ENCODE results near the gene TWSG1.

TWSG1 gene

DNA sequence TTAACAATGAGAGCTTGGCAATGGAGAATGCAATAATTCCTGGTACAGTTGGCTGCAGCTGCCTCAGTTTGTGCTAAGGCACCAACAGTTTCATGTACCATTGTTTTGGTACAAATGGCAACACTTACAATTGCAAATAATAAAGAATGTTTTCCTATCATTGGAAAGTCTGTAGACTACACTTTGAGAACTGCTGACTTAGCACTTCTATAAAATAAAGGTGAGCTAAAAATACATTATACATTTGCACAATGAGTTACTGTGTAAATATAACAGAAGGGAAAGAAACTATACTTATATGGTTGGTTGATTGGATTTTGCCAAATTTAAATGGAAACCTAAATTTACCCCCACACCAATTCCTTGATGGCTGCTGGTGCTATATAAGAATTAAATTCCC, 44.9 kb upstream of the TWSG1 start:
- Histone ChIP-seq H3K4me3 (ENCODE audit: low read length, poor library complexity, severe bottlenecking) (no peak overlapping the region), H3K27me3 (ENCODE audit: insufficient read depth, low read length, poor library complexity, severe bottlenecking) (no peaks in the 10 kb centered on the region), H3K36me3 (ENCODE audit: insufficient read depth, low read length) (no peaks in the 10 kb centered on the region), H4K20me1 (ENCODE audit: insufficient read depth, low read length, poor library complexity, severe bottlenecking) (no peaks in the 10 kb centered on the region), H3K9me2 (replicated peaks; ENCODE audit: low read depth, low read length) (no peaks in the 10 kb centered on the region), H3K9ac (ENCODE audit: low read depth, low read length, poor library complexity, severe bottlenecking) (no peak overlapping the region), H3K79me2 (ENCODE audit: insufficient read depth, low read length) (no peaks in the 10 kb centered on the region), H3K4me2 (ENCODE audit: low read depth, low read length, poor library complexity, severe bottlenecking) (no peak overlapping the region), H3K9me3 (ENCODE audit: insufficient read depth, low read depth, low read length) (peaks cover 6% of the 10 kb centered on the region; the same call in 1 of the 2 replicates), H2AFZ (ENCODE audit: low read length) (no peak overlapping the region), H3K4me1 (ENCODE audit: insufficient read depth, low read length, poor library complexity, severe bottlenecking) (no peaks in the 10 kb centered on the region), H3F3A (ENCODE audit: low read depth) (no peaks in the 10 kb centered on the region)
- no peak for TF ChIP-seq EZH2phosphoT487 (IDR thresholded peaks at IDR 0.05; ENCODE audit: borderline replicate concordance)
- TF ChIP-seq, protein P1, sequence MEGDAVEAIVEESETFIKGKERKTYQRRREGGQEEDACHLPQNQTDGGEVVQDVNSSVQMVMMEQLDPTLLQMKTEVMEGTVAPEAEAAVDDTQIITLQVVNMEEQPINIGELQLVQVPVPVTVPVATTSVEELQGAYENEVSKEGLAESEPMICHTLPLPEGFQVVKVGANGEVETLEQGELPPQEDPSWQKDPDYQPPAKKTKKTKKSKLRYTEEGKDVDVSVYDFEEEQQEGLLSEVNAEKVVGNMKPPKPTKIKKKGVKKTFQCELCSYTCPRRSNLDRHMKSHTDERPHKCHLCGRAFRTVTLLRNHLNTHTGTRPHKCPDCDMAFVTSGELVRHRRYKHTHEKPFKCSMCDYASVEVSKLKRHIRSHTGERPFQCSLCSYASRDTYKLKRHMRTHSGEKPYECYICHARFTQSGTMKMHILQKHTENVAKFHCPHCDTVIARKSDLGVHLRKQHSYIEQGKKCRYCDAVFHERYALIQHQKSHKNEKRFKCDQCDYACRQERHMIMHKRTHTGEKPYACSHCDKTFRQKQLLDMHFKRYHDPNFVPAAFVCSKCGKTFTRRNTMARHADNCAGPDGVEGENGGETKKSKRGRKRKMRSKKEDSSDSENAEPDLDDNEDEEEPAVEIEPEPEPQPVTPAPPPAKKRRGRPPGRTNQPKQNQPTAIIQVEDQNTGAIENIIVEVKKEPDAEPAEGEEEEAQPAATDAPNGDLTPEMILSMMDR (conservative IDR thresholded peaks at IDR 0.05; ENCODE audit: low read length) = no peak

DNA sequence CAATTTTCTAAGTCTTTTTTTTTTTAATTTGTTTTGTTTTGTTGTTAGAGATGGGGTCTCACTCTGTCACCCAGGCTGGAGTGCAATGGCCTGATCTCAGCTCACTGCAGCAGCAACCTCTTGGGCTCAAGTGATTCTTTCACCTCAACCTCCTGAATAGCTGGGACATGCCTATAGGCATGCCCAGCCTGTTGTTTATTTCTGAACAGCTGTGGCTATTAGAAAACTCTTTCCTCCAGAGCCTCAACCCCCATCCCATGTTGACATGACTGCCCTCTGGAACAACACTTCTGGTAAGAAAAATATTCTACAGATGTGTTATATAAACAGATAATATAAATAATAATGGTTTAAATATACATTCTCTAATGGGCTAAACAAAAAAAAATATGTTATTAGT, 44.4 kb upstream of the TWSG1 start:
- H3K9ac ChIP-seq (ENCODE audit: low read depth, low read length, poor library complexity, severe bottlenecking) = no peak overlapping the region
- H3K27me3 ChIP-seq (ENCODE audit: insufficient read depth, low read length, poor library complexity, severe bottlenecking) = no peaks in the 10 kb centered on the region
- H3K4me3 ChIP-seq (ENCODE audit: low read length, poor library complexity, severe bottlenecking) = no peak overlapping the region
- H3F3A ChIP-seq (ENCODE audit: low read depth) = no peaks in the 10 kb centered on the region
- H3K4me1 ChIP-seq (ENCODE audit: insufficient read depth, low read length, poor library complexity, severe bottlenecking) = no peaks in the 10 kb centered on the region
- H2AFZ ChIP-seq (ENCODE audit: low read length) = no peak overlapping the region
- TF ChIP-seq EZH2phosphoT487 (IDR thresholded peaks at IDR 0.05; ENCODE audit: borderline replicate concordance) = no peak
- TF ChIP-seq, protein P1 (conservative IDR thresholded peaks at IDR 0.05; ENCODE audit: low read length) = no peak
- H3K79me2 ChIP-seq (ENCODE audit: insufficient read depth, low read length) = no peaks in the 10 kb centered on the region
- H3K4me2 ChIP-seq (ENCODE audit: low read depth, low read length, poor library complexity, severe bottlenecking) = no peak overlapping the region
- no peaks in the 10 kb centered on the region for H3K36me3 ChIP-seq (ENCODE audit: insufficient read depth, low read length)
- no peaks in the 10 kb centered on the region for H3K9me2 ChIP-seq (replicated peaks; ENCODE audit: low read depth, low read length)
- H3K9me3 ChIP-seq (ENCODE audit: insufficient read depth, low read depth, low read length) = peaks cover 6% of the 10 kb centered on the region; the same call in 1 of the 2 replicates
- no peaks in the 10 kb centered on the region for H4K20me1 ChIP-seq (ENCODE audit: insufficient read depth, low read length, poor library complexity, severe bottlenecking)

DNA sequence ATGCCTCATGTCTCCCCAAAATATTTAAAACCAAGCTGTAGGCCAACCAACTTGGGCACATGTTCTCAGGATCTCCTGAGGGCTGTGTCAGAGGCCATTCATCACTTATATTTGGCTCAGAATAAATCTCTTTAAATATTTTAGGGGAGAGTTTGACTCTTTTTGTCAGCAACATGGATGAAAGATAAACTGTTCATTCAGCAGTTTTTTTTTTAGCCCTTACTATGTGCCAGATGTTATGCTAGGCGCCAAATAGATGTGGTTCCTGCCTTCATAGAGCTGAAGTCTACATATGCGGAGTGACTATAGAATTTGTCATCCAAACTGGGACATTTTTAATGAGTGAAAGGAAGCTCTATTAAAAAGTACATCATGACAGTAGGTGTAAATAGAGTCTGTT, 42.5 kb upstream of the TWSG1 start:
- Histone ChIP-seq H2AFZ (ENCODE audit: low read length) (no peak overlapping the region), H3F3A (ENCODE audit: low read depth) (no peaks in the 10 kb centered on the region), H3K79me2 (ENCODE audit: insufficient read depth, low read length) (no peaks in the 10 kb centered on the region), H3K9me2 (replicated peaks; ENCODE audit: low read depth, low read length) (no peaks in the 10 kb centered on the region), H3K9ac (ENCODE audit: low read depth, low read length, poor library complexity, severe bottlenecking) (no peak overlapping the region), H3K4me3 (ENCODE audit: low read length, poor library complexity, severe bottlenecking) (no peak overlapping the region), H3K9me3 (ENCODE audit: insufficient read depth, low read depth, low read length) (peaks cover 6% of the 10 kb centered on the region; the same call in 1 of the 2 replicates), H3K36me3 (ENCODE audit: insufficient read depth, low read length) (no peaks in the 10 kb centered on the region), H3K4me2 (ENCODE audit: low read depth, low read length, poor library complexity, severe bottlenecking) (no peak overlapping the region), H3K4me1 (ENCODE audit: insufficient read depth, low read length, poor library complexity, severe bottlenecking) (no peaks in the 10 kb centered on the region), H3K27me3 (ENCODE audit: insufficient read depth, low read length, poor library complexity, severe bottlenecking) (no peaks in the 10 kb centered on the region), H4K20me1 (ENCODE audit: insufficient read depth, low read length, poor library complexity, severe bottlenecking) (no peaks in the 10 kb centered on the region)
- TF ChIP-seq, protein P1 (conservative IDR thresholded peaks at IDR 0.05; ENCODE audit: low read length) = no peak
- no peak for TF ChIP-seq EZH2phosphoT487 (IDR thresholded peaks at IDR 0.05; ENCODE audit: borderline replicate concordance)
